SU-DHL-6 (cell line): ENCODE results near the gene ACMSD.

Source experiments
- EZH2phosphoT487 ChIP-seq: fragments of 200-600 bp; sonication (generic), shearing (Covaris generic); conservative IDR thresholded peaks from 2 replicates; pipeline ENCODE4 v1.6.1; 2018; ENCODE audit warnings: mild to moderate bottlenecking, antibody characterized with exemption, low read length, moderate library complexity, mixed read lengths
- TF ChIP-seq, protein P1 (sequence below): fragments of 200-600 bp; sonication (generic); IDR thresholded peaks from one replicate; pipeline ENCODE4 v1.5.1; 2017; ENCODE audit warnings: antibody characterized with exemption, mild to moderate bottlenecking, low read length, moderate library complexity; ENCODE audit not compliant: insufficient read depth, poor library complexity, severe bottlenecking

DNA sequence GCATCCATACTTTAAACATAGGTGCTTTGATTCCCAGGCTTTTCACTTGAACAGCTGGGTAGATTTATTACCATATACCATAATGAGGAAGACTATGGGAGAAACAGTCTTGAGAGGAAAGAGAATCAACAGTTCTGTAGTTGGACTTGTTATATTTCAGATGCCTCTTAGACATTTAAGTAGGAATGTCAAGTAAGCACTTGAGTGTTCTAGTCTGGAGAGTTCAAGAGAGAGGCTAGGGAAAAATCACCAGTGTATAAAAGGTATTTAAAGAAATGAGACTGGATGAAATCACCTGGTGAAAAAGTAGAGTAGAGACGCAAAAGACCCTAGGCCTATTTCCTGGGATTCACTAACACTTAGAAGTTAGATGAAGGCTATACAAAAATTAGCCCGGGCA, 66.8 kb downstream of the ACMSD start:
- TF ChIP-seq, protein P1, sequence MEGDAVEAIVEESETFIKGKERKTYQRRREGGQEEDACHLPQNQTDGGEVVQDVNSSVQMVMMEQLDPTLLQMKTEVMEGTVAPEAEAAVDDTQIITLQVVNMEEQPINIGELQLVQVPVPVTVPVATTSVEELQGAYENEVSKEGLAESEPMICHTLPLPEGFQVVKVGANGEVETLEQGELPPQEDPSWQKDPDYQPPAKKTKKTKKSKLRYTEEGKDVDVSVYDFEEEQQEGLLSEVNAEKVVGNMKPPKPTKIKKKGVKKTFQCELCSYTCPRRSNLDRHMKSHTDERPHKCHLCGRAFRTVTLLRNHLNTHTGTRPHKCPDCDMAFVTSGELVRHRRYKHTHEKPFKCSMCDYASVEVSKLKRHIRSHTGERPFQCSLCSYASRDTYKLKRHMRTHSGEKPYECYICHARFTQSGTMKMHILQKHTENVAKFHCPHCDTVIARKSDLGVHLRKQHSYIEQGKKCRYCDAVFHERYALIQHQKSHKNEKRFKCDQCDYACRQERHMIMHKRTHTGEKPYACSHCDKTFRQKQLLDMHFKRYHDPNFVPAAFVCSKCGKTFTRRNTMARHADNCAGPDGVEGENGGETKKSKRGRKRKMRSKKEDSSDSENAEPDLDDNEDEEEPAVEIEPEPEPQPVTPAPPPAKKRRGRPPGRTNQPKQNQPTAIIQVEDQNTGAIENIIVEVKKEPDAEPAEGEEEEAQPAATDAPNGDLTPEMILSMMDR: no peak
- TF ChIP-seq EZH2phosphoT487: no peak
